Esophagus muscularis mucosa (tissue), 3 donors: Measurements from ENCODE around the gene RGMA.

Source experiments
- CTCF ChIP-seq, 3 experiments: fragments of 200-600 bp in 2 of 3; fragments of 450-650 bp in 1 of 3; sonication (generic) in 2 of 3; IDR thresholded peaks; one replicate each; pipeline ENCODE4 v1.5.1; 2017 to 2019; ENCODE audit warnings: antibody characterized with exemption in 3 of 3, mild to moderate bottlenecking in 2 of 3, moderate library complexity in 1 of 3
- POLR2A ChIP-seq: fragments of 450-650 bp; IDR thresholded peaks from one replicate; pipeline ENCODE4 v1.6.1; 2017; ENCODE audit warnings: antibody characterized with exemption, moderate library complexity, mild to moderate bottlenecking, low read depth

DNA sequence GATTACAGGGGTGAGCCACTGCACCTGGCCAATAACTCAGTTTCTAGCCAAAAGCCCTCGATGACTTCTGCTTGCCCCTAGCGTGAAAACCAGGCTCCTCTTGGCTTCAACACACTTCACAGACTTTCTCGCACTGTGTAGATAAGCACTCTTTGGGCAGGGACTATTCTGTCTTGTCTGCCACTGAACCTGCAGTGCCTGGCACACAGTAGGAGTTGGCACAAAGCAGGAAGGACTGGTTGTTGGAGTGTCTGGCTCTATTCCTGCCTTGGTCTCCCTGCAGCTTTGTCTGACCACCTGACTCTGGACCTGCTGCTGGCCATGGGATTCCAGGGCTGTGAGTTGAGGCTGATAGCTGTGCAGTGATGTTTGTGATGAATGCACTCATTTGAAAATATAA lies 46.4 kb upstream of the RGMA start:
- no peak for TF ChIP-seq CTCF (IDR thresholded peaks at IDR 0.05)
- no peak for TF ChIP-seq POLR2A
